Lower leg skin (tissue), 3 donors: ENCODE measurements around the gene SLC13A5.

Experiments
- CTCF ChIP-seq, 3 donors: fragments of 450-650 bp; IDR thresholded peaks; one replicate each; pipeline ENCODE4 v1.5.1; 2016; ENCODE audit warnings: antibody characterized with exemption in 3 of 3, mild to moderate bottlenecking in 3 of 3, moderate library complexity in 2 of 3
- POLR2A ChIP-seq, 2 donors: fragments of 450-650 bp; IDR thresholded peaks; one replicate each; pipeline ENCODE4 v1.6.1; 2016 to 2017; ENCODE audit warnings: antibody characterized with exemption in 2 of 2, mild to moderate bottlenecking in 1 of 2, moderate library complexity in 1 of 2

GRCh38 chr17:6695051-6695450 is 18.1 kb downstream of the SLC13A5 start:
- TF ChIP-seq CTCF (IDR thresholded peaks at IDR 0.05) (no peak), POLR2A (IDR thresholded peaks at IDR 0.05) (no peak)
